ENCODE results near the gene GRB7.
"Not testable (repeated sequence)": the region's sequence is repeated elsewhere in the genome, so short reads cannot be mapped to it uniquely, and the experiment has no call there.

DNA sequence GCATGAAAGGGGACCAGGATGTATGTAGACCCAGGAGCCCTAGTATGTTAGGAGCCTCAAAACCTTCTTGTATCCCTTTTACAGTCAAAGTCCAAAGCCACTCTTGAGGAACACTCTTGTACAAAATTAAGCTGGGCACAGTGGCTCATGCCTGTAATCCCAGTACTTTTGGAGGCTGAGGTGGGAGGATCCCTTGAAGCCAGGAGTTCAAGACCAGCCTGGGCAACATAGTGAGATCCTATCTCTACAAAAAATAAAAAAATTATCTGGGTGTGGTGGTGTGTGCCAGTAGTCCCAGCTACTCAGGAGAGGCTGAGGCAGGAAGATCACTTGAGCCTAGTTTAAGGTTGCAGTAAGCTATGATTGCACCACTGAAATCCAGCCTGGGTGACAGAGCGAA lies 11.8 kb upstream of the GRB7 start:
- TF ChIP-seq, protein P1, sequence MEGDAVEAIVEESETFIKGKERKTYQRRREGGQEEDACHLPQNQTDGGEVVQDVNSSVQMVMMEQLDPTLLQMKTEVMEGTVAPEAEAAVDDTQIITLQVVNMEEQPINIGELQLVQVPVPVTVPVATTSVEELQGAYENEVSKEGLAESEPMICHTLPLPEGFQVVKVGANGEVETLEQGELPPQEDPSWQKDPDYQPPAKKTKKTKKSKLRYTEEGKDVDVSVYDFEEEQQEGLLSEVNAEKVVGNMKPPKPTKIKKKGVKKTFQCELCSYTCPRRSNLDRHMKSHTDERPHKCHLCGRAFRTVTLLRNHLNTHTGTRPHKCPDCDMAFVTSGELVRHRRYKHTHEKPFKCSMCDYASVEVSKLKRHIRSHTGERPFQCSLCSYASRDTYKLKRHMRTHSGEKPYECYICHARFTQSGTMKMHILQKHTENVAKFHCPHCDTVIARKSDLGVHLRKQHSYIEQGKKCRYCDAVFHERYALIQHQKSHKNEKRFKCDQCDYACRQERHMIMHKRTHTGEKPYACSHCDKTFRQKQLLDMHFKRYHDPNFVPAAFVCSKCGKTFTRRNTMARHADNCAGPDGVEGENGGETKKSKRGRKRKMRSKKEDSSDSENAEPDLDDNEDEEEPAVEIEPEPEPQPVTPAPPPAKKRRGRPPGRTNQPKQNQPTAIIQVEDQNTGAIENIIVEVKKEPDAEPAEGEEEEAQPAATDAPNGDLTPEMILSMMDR (IDR thresholded peaks at IDR 0.05), result not testable (repeated sequence)
- TF ChIP-seq EZH2 (IDR thresholded peaks at IDR 0.05; ENCODE audit: borderline replicate concordance, insufficient read depth, low read depth, low read length, poor library complexity, severe bottlenecking), result not testable (repeated sequence)

All from B cell (primary cell).